Nephron (organoid): Measurements from ENCODE around the gene AGT.
A peak's percentile ranks its signal among the peaks of the same experiment; 100 is the strongest.

Experiments
- H3K27ac Mint-ChIP-seq, 3 experiments: 2 replicates each; pipeline ENCODE4 v1.8.0; 2020; ENCODE audit warnings: mixed read lengths in 3 of 3, mild to moderate bottlenecking in 2 of 3, moderate library complexity in 1 of 3
- H3K27me3 Mint-ChIP-seq: 2 replicates; pipeline ENCODE4 v1.8.0; 2021; ENCODE audit warnings: low read depth, mild to moderate bottlenecking, moderate library complexity, mixed read lengths
- H3K36me3 Mint-ChIP-seq: 2 replicates; pipeline ENCODE4 v1.8.0; 2020; ENCODE audit warnings: low read depth, mixed read lengths
- H3K4me1 Mint-ChIP-seq: 2 replicates; pipeline ENCODE4 v1.8.0; 2020; ENCODE audit warnings: mixed read lengths
- H3K4me3 Mint-ChIP-seq, 3 experiments: 2 replicates each; pipeline ENCODE4 v1.8.0; 2020; ENCODE audit warnings: mild to moderate bottlenecking in 3 of 3, mixed read lengths in 3 of 3, moderate library complexity in 2 of 3
- H3K9me3 Mint-ChIP-seq: 2 replicates; pipeline ENCODE4 v1.8.0; 2020; ENCODE audit warnings: mixed read lengths
- CTCF ChIP-seq, 3 experiments: fragments of 200-600 bp; sonication (generic); IDR thresholded peaks; one replicate each; pipeline ENCODE4 v1.5.0; 2021; ENCODE audit warnings: antibody characterized with exemption in 3 of 3; ENCODE audit not compliant: unreplicated experiment in 3 of 3

Gene AGT

GRCh38 chr1:230679192-230679591 lies 34.7 kb downstream of the AGT start:
- H3K36me3 Mint-ChIP-seq: peaks cover 66% of the 10 kb centered on the region
- H3K9me3 Mint-ChIP-seq: peaks cover 14% of the 10 kb centered on the region
- H3K27me3 Mint-ChIP-seq: no peaks in the 10 kb centered on the region
- peaks cover 41% of the 10 kb centered on the region for H3K4me1 Mint-ChIP-seq
- H3K4me3 Mint-ChIP-seq: no peak overlapping the region
- H3K27ac Mint-ChIP-seq: peak overlapping the region in 2 of 3 experiments; percentile 59 to 84
- no peak for TF ChIP-seq CTCF (IDR thresholded peaks at IDR 0.05; ENCODE audit: unreplicated experiment in 3 of 3)

- Mint-ChIP-seq H3K27me3 (no peaks in the 10 kb centered on the region), H3K36me3 (peaks cover 74% of the 10 kb centered on the region), H3K4me3 (no peak overlapping the region), H3K27ac (no peak overlapping the region), H3K4me1 (peaks cover 30% of the 10 kb centered on the region), H3K9me3 (peaks cover 14% of the 10 kb centered on the region)
- TF ChIP-seq CTCF (IDR thresholded peaks at IDR 0.05; ENCODE audit: unreplicated experiment in 3 of 3): no peak
Observed at GRCh38 chr1:230677200-230677599, 36.7 kb downstream of the AGT start.

DNA sequence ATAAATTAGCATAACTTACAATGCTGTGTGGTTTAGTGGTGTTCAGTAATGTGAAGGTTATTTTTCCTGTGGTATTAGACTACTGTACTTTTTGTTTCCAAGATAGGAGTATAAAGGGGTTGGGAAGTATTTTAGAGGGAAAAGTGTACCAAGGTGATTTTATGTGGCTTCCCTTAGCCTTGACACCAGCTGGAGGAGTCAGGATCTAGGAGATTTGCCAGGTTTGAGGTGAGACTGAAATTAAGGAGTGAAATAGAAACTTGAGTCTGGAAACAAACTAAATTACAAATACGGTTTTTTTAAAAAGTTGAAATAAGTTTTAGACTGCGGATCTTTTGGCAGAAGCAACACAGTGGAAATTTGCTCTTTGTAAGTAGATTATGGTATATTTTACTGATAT lies 39.3 kb downstream of the AGT start:
- Mint-ChIP-seq H3K27ac (no peak overlapping the region), H3K36me3 (peaks cover 82% of the 10 kb centered on the region), H3K4me1 (peaks cover 13% of the 10 kb centered on the region), H3K27me3 (no peaks in the 10 kb centered on the region), H3K4me3 (no peak overlapping the region), H3K9me3 (peaks cover 14% of the 10 kb centered on the region)
- TF ChIP-seq CTCF (IDR thresholded peaks at IDR 0.05; ENCODE audit: unreplicated experiment in 3 of 3): no peak

DNA sequence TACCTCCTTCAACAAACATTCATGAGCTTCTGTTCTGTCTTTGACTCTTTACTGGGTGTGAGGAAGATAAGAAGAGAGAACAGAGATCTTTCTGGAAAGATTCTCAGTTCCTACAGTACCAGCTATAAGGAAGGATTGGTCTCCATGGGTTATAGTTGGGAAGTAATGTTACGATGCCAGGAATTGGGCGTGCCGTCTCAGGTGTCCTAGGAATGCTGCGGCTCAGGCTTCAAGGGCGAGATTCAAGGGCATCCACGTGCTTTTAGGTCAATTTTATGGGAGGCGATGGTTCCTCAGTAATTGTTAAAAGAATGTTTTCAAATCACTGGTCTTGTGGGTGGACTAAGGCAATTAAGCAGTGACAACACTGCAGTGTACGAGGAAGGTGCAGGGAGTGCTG lies 44.4 kb downstream of the AGT start:
- H3K27ac Mint-ChIP-seq: no peak overlapping the region
- no peak overlapping the region for H3K4me3 Mint-ChIP-seq
- no peaks in the 10 kb centered on the region for H3K4me1 Mint-ChIP-seq
- peaks cover 1% of the 10 kb centered on the region for H3K9me3 Mint-ChIP-seq
- H3K36me3 Mint-ChIP-seq: peaks cover 79% of the 10 kb centered on the region
- TF ChIP-seq CTCF (IDR thresholded peaks at IDR 0.05; ENCODE audit: unreplicated experiment in 3 of 3): no peak
- H3K27me3 Mint-ChIP-seq: no peaks in the 10 kb centered on the region

GRCh38 chr1:230668227-230668626 lies 45.7 kb downstream of the AGT start:
- no peaks in the 10 kb centered on the region for H3K27me3 Mint-ChIP-seq
- H3K27ac Mint-ChIP-seq: no peak overlapping the region
- H3K9me3 Mint-ChIP-seq: no peaks in the 10 kb centered on the region
- H3K36me3 Mint-ChIP-seq: peaks cover 74% of the 10 kb centered on the region
- TF ChIP-seq CTCF (IDR thresholded peaks at IDR 0.05; ENCODE audit: unreplicated experiment in 3 of 3): no peak
- H3K4me1 Mint-ChIP-seq: no peaks in the 10 kb centered on the region
- no peak overlapping the region for H3K4me3 Mint-ChIP-seq

DNA sequence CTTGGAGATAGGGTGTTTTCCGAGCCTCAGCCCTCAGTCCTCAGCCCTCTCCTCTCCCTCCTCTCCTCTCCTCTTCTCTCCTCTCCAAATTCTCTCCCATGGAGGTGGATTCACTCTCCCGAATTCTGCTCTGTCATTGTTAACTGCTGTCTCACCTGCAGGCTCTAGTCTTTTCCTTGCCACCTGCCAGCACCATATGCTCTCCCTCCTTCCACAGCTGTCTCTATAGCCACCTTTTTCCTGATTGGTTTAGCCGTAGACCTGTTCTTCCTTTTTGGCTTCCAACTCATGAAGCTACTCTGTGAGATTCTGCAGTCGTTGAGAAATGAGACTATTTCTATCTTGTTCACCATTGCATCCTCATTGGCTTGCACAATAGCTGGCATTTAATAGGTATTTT lies 51.9 kb downstream of the AGT start:
- no peaks in the 10 kb centered on the region for H3K27me3 Mint-ChIP-seq
- TF ChIP-seq CTCF (IDR thresholded peaks at IDR 0.05; ENCODE audit: unreplicated experiment in 3 of 3): no peak
- H3K27ac Mint-ChIP-seq: no peak overlapping the region
- peaks cover 59% of the 10 kb centered on the region for H3K36me3 Mint-ChIP-seq
- H3K9me3 Mint-ChIP-seq: no peaks in the 10 kb centered on the region
- no peak overlapping the region for H3K4me3 Mint-ChIP-seq
- H3K4me1 Mint-ChIP-seq: no peaks in the 10 kb centered on the region
